NT2/D1 (cell line): ENCODE data around the gene S1PR4.

Experiments used
- SUZ12 ChIP-seq: IDR thresholded peaks from 2 replicates; pipeline ENCODE4 v1.6.1; 2011; ENCODE audit not compliant: insufficient read length, insufficient read depth; ENCODE audit errors: extremely low read depth
- YY1 ChIP-seq: IDR thresholded peaks from 2 replicates; pipeline ENCODE4 v1.6.1; 2011; ENCODE audit not compliant: insufficient read length, insufficient read depth
- ZNF274 ChIP-seq: IDR thresholded peaks from 2 replicates; pipeline ENCODE4 v1.6.1; 2011; ENCODE audit warnings: mild to moderate bottlenecking, low read depth, low read length

DNA sequence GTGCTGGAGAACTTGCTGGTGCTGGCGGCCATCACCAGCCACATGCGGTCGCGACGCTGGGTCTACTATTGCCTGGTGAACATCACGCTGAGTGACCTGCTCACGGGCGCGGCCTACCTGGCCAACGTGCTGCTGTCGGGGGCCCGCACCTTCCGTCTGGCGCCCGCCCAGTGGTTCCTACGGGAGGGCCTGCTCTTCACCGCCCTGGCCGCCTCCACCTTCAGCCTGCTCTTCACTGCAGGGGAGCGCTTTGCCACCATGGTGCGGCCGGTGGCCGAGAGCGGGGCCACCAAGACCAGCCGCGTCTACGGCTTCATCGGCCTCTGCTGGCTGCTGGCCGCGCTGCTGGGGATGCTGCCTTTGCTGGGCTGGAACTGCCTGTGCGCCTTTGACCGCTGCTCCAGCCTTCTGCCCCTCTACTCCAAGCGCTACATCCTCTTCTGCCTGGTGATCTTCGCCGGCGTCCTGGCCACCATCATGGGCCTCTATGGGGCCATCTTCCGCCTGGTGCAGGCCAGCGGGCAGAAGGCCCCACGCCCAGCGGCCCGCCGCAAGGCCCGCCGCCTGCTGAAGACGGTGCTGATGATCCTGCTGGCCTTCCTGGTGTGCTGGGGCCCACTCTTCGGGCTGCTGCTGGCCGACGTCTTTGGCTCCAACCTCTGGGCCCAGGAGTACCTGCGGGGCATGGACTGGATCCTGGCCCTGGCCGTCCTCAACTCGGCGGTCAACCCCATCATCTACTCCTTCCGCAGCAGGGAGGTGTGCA, 587 bp downstream of the S1PR4 start:
- TF ChIP-seq ZNF274: no peak
- TF ChIP-seq YY1: no peak
- TF ChIP-seq SUZ12: no peak
